PC-3 (cell line): ENCODE results near the gene HMGXB3. TPM values are rescaled to one million over a fixed set of nuclear protein-coding genes. Genes with fewer than 3 reads are reported as not detected.

Source experiments
- ATAC-seq: fragments of 200-7000 bp; cut with Tn5 transposase; 2 replicates; pipeline ENCODE4 v1.9.1; 2020; ENCODE audit warnings: mild to moderate bottlenecking, moderate library complexity
- BruUV-seq: library from RNA; stranded (reverse); fragments of 400-500 nt; replicated peaks from 2 replicates; lab custom pipeline; 2021; lab: Mats Ljungman, UMichigan
- CTCF ChIA-PET: fragments of 300-600 bp; sonication (Branson Sonifier 250); formaldehyde crosslinking; loops from one replicate; lab custom pipeline; 2022; ENCODE audit warnings: antibody characterized with exemption; lab: Charles Lee
- POLR2A ChIA-PET: fragments of 300-600 bp; sonication (Branson Sonifier 250); formaldehyde crosslinking; loops from one replicate; lab custom pipeline; 2022; ENCODE audit warnings: antibody characterized with exemption; ENCODE audit not compliant: unreplicated experiment; lab: Charles Lee
- DNase-seq: peaks from one replicate; pipeline ENCODE4 v3.0.0-alpha.2; 2015
- H2AFZ ChIP-seq: fragments of 300-600 bp; sonication (generic); 2 replicates; pipeline ENCODE4 v1.6.0; 2016; ENCODE audit warnings: antibody characterized with exemption, low read length
- H3F3A ChIP-seq: fragments of 300-600 bp; sonication (generic); one replicate; pipeline ENCODE4 v1.6.0; 2017; ENCODE audit warnings: antibody characterized with exemption, low read length, control low read depth, mild to moderate bottlenecking; ENCODE audit not compliant: unreplicated experiment
- H3K27ac ChIP-seq: fragments of 300-600 bp; sonication (generic); 2 replicates; pipeline ENCODE4 v1.5.1; 2016; ENCODE audit warnings: mild to moderate bottlenecking, low read length
- H3K27me3 ChIP-seq: fragments of 300-600 bp; sonication (generic); 2 replicates; pipeline ENCODE4 v1.6.1; 2016; ENCODE audit warnings: low read length, mixed read lengths
- H3K36me3 ChIP-seq: fragments of 300-600 bp; sonication (generic); 2 replicates; pipeline ENCODE4 v1.6.1; 2016; ENCODE audit warnings: low read depth, mixed run types, low read length, mixed read lengths
- H3K4me1 ChIP-seq: fragments of 300-600 bp; sonication (generic); 2 replicates; pipeline ENCODE4 v1.5.1; 2016; ENCODE audit warnings: low read length; ENCODE audit not compliant: insufficient read depth
- H3K4me2 ChIP-seq: fragments of 300-600 bp; sonication (generic); 2 replicates; pipeline ENCODE4 v1.6.0; 2016; ENCODE audit warnings: low read length
- H3K4me3 ChIP-seq: fragments of 300-600 bp; sonication (generic); 2 replicates; pipeline ENCODE4 v1.5.1; 2016; ENCODE audit warnings: mild to moderate bottlenecking, low read length, mixed read lengths
- H3K79me2 ChIP-seq: fragments of 300-600 bp; sonication (generic); 2 replicates; pipeline ENCODE4 v1.6.1; 2017; ENCODE audit warnings: low read length, mixed read lengths
- H3K9ac ChIP-seq: fragments of 300-600 bp; sonication (generic); 2 replicates; pipeline ENCODE4 v1.6.0; 2016; ENCODE audit warnings: mild to moderate bottlenecking, low read length
- H3K9me2 ChIP-seq: fragments of 300-600 bp; sonication (generic); replicated peaks from 2 replicates; pipeline ENCODE4 v1.6.1; 2016; ENCODE audit warnings: mixed run types, low read length, mixed read lengths
- H3K9me3 ChIP-seq: fragments of 300-600 bp; sonication (generic); 2 replicates; pipeline ENCODE4 v1.6.1; 2016; ENCODE audit warnings: low read length, mixed read lengths
- H4K20me1 ChIP-seq: fragments of 300-600 bp; sonication (generic); 2 replicates; pipeline ENCODE4 v1.6.1; 2016; ENCODE audit warnings: low read length, mixed read lengths
- EZH2 ChIP-seq: fragments of 300-600 bp; sonication (generic); IDR thresholded peaks from one replicate; pipeline ENCODE4 v1.6.1; 2017; ENCODE audit warnings: antibody characterized with exemption, mild to moderate bottlenecking, low read length; ENCODE audit not compliant: unreplicated experiment
- EZH2phosphoT487 ChIP-seq: fragments of 300-600 bp; sonication (generic); IDR thresholded peaks from 2 replicates; pipeline ENCODE4 v1.6.1; 2018; ENCODE audit warnings: mild to moderate bottlenecking, antibody characterized with exemption, low read length, borderline replicate concordance
- intact Hi-C: fragments of 100-400 bp; cut with micrococcal nuclease; formaldehyde crosslinking; loops from 2 replicates; pipeline ENCODE4 v1.9.0; 2023
- total RNA-seq: library from RNA; depleted of rRNA; stranded (reverse); fragments of >200 nt; gene quantifications from 2 replicates; pipeline ENCODE4 v1.2.3, GENCODE V29; 2014
- TF ChIP-seq, protein P1 (sequence below): fragments of 300-600 bp; sonication (generic); conservative IDR thresholded peaks from 2 replicates; pipeline ENCODE4 v1.5.1; 2017; ENCODE audit warnings: antibody characterized with exemption, low read depth, mild to moderate bottlenecking, low read length

Gene HMGXB3
- total RNA-seq, 1 experiment from 2014 or later, result 56.6 TPM

DNA sequence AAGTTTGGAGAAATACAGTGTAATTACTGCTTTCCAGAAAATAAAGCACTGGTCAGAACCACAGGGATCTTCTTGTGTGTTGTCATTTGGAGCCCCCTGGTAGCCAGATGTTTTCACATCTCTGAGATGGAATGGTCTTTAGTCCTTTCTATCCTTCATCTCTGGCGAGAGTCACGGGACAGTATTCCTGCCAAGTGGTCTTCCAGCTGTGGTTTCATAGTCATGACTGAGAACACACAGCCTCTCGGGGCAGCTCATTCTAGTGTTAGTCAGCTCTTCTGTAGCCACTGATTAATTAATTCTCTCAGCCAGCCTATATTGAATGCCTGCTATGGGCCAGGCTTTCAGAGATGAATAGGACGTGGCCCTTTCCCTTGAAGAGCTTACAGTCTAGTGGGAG is 34.1 kb downstream of the HMGXB3 start:
- BruUV-seq, result no TSS peak
- POLR2A ChIA-PET, result interaction anchor here (0.5 kb wide), 1 partner anchor 474 kb away, joined by 14 read pairs; no protein-coding TSS in a partner anchor

DNA sequence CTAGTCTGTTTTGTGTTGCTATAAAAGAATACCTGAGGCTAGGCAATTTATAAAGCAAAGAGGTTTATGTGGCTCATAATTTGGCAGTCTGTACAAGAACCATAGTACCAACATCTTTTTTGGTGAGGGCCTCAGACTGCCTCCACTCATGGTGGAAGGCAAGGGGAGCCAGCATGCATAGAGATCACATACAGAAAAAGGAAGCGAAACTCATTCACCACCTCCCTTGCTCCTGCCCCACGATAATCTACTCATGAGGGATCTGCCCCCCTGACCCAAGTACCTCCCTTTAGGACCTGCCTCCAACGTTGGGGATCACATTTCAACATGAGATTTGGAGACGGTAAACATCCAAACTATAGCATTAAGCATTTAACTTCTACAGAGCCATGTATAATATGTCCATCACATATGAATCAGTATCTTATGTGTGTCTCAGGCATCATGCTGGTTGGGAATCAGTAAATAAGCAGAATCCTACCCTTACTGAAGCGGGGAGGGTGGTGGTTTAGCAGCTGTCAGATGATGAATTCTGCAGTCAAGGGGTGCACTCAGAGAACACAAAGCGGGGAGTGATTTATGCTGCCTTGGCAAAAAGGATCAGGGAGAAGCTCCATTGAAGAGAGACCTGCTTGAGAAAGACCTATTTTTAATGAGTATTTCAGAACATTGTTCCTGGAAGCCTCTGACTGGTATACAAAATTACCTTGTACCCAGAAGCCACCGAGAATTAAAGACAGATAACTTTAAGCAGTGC is 34.8 kb downstream of the HMGXB3 start:
- H3K36me3 ChIP-seq, result peaks cover 92% of the 10 kb centered on the region
- no peak overlapping the region for H3K4me2 ChIP-seq
- CTCF ChIA-PET, result interaction anchor here (0.5 kb wide), 1 partner anchor 14 kb away, joined by 4 read pairs; no protein-coding TSS in a partner anchor
- no peaks in the 10 kb centered on the region for H3K9me3 ChIP-seq
- no peak for DNase-seq
- H3K4me3 ChIP-seq, result no peak overlapping the region
- H3K79me2 ChIP-seq, result peaks cover 4% of the 10 kb centered on the region; the same call in 1 of the 2 replicates
- POLR2A ChIA-PET, result no interaction called here
- no peaks in the 10 kb centered on the region for H4K20me1 ChIP-seq
- H3K4me1 ChIP-seq, result peaks cover 14% of the 10 kb centered on the region
- no peak overlapping the region for H3K27ac ChIP-seq
- H3F3A ChIP-seq, result no peaks in the 10 kb centered on the region
- TF ChIP-seq EZH2, result no peak
- TF ChIP-seq, protein P1, sequence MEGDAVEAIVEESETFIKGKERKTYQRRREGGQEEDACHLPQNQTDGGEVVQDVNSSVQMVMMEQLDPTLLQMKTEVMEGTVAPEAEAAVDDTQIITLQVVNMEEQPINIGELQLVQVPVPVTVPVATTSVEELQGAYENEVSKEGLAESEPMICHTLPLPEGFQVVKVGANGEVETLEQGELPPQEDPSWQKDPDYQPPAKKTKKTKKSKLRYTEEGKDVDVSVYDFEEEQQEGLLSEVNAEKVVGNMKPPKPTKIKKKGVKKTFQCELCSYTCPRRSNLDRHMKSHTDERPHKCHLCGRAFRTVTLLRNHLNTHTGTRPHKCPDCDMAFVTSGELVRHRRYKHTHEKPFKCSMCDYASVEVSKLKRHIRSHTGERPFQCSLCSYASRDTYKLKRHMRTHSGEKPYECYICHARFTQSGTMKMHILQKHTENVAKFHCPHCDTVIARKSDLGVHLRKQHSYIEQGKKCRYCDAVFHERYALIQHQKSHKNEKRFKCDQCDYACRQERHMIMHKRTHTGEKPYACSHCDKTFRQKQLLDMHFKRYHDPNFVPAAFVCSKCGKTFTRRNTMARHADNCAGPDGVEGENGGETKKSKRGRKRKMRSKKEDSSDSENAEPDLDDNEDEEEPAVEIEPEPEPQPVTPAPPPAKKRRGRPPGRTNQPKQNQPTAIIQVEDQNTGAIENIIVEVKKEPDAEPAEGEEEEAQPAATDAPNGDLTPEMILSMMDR, result no peak
- TF ChIP-seq EZH2phosphoT487, result no peak
- H3K9me2 ChIP-seq, result no peaks in the 10 kb centered on the region
- no peaks in the 10 kb centered on the region for H3K27me3 ChIP-seq
- ATAC-seq, result no peak
- BruUV-seq, result no TSS peak
- no peak overlapping the region for H3K9ac ChIP-seq
- intact Hi-C loops, result loop anchor here (5.0 kb wide), 1 partner anchor 33 kb away; the partner anchor contains the start of genes HMGXB3 and TIGD6
- H2AFZ ChIP-seq, result no peak overlapping the region

More for the DNA sequence above, 34.1 kb downstream of the HMGXB3 start:
- ATAC-seq, result no peak
- Histone ChIP-seq H3K79me2 (peaks cover 4% of the 10 kb centered on the region; the same call in 1 of the 2 replicates), H3K9ac (no peak overlapping the region), H3F3A (no peaks in the 10 kb centered on the region), H3K36me3 (peaks cover 92% of the 10 kb centered on the region), H3K27ac (no peak overlapping the region), H3K4me2 (no peak overlapping the region), H3K9me2 (no peaks in the 10 kb centered on the region), H4K20me1 (no peaks in the 10 kb centered on the region), H3K27me3 (no peaks in the 10 kb centered on the region), H2AFZ (no peak overlapping the region), H3K4me1 (peaks cover 14% of the 10 kb centered on the region), H3K4me3 (no peak overlapping the region), H3K9me3 (no peaks in the 10 kb centered on the region)
- no peak for DNase-seq
- CTCF ChIA-PET, result interaction anchor here (0.5 kb wide), 1 partner anchor 13 kb away, joined by 4 read pairs; no protein-coding TSS in a partner anchor
- intact Hi-C loops, result loop anchor here (5.0 kb wide), 1 partner anchor 32 kb away; the partner anchor contains the start of genes HMGXB3 and TIGD6
- TF ChIP-seq, protein P1, result no peak
- TF ChIP-seq EZH2 (no peak), EZH2phosphoT487 (no peak)
